ENCODE data around the gene ABHD17B.

DNA sequence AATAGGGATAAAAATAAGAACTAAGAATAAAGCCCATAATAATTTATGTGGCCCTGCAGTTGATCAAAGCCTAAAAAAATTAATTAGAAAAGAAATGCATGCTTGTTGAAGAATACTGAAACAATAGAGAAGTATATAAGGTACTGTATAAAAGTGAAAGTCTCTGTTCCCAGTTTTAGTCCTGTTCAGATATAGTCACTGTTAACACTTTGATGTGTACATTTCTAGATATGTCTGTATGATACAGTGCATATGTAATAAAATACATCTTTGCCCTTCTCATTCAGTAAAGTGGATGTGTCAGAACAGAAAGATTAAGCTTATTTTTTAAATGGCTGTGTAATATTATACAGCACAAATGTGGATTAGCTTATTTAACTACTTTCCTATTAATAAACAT lies 4.5 kb upstream of the ABHD17B start:
- TF ChIP-seq, protein P1, sequence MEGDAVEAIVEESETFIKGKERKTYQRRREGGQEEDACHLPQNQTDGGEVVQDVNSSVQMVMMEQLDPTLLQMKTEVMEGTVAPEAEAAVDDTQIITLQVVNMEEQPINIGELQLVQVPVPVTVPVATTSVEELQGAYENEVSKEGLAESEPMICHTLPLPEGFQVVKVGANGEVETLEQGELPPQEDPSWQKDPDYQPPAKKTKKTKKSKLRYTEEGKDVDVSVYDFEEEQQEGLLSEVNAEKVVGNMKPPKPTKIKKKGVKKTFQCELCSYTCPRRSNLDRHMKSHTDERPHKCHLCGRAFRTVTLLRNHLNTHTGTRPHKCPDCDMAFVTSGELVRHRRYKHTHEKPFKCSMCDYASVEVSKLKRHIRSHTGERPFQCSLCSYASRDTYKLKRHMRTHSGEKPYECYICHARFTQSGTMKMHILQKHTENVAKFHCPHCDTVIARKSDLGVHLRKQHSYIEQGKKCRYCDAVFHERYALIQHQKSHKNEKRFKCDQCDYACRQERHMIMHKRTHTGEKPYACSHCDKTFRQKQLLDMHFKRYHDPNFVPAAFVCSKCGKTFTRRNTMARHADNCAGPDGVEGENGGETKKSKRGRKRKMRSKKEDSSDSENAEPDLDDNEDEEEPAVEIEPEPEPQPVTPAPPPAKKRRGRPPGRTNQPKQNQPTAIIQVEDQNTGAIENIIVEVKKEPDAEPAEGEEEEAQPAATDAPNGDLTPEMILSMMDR (IDR thresholded peaks at IDR 0.05) = no peak
- TF ChIP-seq POLR2A (IDR thresholded peaks at IDR 0.05) = no peak
